GM12874 (cell line): Measurements from ENCODE around the gene SNX24.

ENCODE experiments used
- TF ChIP-seq, protein P1 (sequence below): IDR thresholded peaks from 2 replicates; pipeline ENCODE4 v1.5.1; 2011; ENCODE audit warnings: low read depth, mild to moderate bottlenecking, control low read depth, low read length, moderate library complexity; ENCODE audit not compliant: insufficient read depth

SNX24 gene

DNA sequence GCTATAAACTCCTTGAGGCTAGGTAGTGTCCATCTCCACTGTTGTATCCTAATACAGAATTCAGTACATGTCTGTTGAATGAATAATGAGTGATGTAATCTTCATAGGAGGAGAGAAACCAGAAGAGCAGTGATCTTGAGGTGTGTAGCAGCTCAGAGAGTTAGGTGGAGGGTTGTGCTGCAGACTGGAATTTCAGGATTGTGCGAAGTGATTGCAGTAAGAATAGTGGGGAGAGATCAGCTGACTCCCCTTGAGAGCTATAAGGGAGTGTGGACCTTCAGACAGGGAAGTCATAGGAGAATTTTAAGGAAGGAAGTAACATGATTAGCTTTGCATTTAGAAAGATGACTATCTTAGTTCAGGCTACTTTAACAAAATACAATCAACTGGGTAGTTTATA lies 4.4 kb downstream of the SNX24 start:
- TF ChIP-seq, protein P1, sequence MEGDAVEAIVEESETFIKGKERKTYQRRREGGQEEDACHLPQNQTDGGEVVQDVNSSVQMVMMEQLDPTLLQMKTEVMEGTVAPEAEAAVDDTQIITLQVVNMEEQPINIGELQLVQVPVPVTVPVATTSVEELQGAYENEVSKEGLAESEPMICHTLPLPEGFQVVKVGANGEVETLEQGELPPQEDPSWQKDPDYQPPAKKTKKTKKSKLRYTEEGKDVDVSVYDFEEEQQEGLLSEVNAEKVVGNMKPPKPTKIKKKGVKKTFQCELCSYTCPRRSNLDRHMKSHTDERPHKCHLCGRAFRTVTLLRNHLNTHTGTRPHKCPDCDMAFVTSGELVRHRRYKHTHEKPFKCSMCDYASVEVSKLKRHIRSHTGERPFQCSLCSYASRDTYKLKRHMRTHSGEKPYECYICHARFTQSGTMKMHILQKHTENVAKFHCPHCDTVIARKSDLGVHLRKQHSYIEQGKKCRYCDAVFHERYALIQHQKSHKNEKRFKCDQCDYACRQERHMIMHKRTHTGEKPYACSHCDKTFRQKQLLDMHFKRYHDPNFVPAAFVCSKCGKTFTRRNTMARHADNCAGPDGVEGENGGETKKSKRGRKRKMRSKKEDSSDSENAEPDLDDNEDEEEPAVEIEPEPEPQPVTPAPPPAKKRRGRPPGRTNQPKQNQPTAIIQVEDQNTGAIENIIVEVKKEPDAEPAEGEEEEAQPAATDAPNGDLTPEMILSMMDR: no peak

DNA sequence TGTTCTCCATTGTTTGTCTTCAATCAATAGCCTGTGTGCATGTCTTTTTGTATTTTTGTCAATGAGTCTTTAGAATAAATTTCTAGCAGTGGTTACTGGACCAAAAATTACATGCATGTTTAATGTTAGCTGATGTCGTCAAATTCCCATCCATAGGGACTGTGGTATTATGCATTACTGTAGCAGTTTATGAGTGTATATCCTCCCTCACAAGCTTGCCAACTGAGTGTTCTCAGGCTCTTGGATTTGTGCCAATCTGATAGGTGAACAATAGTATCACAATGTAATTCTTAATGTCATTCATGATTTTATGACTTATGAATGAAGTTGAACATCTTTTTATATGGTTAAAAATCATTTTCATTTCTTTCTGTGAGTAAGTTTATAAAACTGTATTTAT lies 13.0 kb downstream of the SNX24 start:
- TF ChIP-seq, protein P1: no peak

DNA sequence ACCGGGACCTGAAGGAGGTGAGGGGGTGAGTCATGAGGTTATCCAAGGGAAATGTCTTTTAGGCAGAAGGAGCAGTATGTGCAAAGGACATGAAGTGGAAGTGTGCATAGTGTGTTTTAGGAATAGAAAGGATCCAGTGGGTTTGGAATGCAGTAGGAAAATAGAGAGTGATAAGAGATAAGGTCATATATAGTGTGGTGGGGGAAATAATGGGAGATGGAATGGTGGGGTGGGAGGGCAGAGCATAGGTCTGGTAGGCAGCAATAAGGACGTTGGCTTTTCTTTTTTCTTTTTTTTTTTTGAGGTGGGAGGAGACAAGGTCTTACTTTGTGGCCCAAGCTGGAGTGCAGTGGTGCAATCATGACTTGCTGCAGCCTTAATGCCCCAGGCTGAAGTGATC lies 17.8 kb downstream of the SNX24 start:
- TF ChIP-seq, protein P1: no peak

DNA sequence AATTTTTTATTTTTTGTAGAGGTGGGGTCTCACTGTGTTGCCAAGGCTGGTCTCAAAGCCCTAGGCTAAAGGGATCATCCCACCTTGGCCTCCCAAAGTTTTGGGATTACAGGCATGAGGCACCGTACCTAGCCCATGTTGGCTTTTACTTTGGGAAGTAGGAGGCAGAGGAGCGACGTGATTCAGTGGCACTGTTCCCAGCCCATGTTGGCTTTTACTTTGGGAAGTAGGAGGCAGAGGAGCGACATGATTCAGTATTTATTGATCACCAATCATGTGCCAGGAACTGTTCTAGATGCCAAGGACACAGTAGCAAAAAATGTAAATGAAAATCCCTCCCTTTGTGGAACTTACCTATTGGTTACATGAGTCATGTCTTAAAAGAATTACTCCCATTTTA lies 18.3 kb downstream of the SNX24 start:
- TF ChIP-seq, protein P1: no peak

DNA sequence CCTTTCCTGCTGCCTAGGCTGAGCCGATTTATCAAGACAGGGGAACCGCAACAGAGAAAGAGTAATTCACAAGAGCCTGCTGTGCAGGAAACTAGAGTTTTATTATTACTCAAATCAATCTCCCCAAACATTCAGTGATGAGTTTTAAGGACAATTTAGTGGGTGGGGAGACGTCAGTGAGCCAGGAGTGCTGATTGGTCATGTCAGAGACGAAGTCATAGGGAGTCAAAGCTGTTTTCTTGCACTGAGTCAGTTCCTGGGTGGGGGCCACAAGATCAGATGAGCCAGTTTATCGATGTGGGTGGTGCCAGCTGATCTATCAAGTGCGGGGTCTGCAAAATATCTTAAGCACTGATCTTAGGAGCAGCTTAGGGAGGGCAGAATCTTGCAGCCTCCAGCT lies 19.0 kb downstream of the SNX24 start:
- TF ChIP-seq, protein P1: no peak

DNA sequence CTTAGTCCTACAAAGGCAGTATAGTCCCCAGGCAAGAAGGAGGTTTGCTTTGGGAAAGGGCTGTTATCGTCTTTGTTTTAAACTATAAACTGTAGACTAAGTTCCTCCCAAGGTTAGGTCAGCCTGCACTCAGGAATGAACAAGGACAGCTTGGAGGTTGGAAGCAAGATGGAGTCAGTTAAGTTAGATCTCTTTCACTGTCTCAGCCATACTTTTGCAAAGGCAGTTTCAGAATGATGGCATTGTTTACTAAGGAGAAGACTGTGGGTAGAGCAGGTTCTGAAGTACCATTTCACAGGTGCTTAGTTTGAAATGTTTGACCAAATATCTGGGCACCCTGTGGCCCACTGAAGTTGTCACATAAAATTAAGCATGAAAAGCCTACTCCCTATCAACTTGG lies 19.4 kb downstream of the SNX24 start:
- TF ChIP-seq, protein P1: no peak

DNA sequence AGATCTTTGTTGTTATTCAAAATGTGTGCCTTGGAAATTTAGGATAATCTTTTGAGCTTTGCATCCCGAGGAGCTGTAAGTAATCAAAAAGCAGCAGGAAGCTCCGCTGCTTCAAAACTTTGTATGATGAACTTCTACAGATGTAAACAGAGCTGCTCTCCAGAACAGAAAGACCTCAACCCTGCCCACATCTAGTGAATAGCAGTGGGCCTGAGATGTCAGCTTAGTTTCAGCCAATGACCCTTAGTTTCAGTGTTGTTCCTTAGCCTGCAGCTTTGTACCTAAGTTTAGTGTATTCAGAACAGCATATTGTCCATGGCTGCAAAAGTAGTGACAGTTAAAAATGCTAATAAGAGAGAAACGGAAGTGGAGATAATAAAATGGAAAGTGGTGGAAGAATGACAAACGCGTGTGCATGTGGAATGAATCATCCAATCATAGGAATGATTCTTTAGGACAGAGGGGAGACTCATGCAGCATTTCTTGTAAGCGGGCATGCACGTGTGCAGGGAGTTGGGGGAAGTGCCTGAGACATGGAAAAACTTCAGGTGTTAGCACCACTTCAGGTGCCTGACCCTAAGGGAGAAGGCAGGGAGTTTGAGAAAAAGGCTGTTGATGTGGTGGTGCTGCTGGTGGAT lies 24.9 kb downstream of the SNX24 start:
- TF ChIP-seq, protein P1: no peak

DNA sequence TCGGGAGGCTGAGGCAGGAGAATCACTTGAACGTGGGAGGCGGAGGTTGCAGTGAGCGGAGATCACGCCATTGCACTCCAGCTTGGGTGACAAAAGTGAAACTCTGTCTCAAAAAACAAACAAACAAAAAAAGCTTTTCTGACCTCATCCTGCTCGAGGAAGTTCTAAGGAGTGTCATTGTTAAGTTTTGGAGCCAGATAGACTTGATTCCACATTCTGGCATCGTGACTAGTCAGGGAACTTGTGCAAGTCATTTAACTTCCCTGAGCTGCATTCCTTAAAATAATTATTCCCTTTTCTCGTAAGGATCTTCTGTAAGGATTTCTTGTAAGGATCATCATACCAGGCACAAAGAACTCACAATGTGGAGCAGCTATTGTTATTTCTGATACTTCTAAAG lies 26.2 kb downstream of the SNX24 start:
- TF ChIP-seq, protein P1: no peak
